ENCODE results near the gene PLOD3.

GRCh38 chr7:101238226-101239182 is 21.1 kb upstream of the PLOD3 start:
- TF ChIP-seq CTCF (IDR thresholded peaks at IDR 0.05; ENCODE audit: low read depth, low read length, poor library complexity, severe bottlenecking) (no peak), EZH2phosphoT487 (IDR thresholded peaks at IDR 0.05; ENCODE audit: borderline replicate concordance, low read length) (no peak)

Data from DOHH2 (cell line).